Measurements from ENCODE around the gene TRIML1.

- TF ChIP-seq, protein P1, sequence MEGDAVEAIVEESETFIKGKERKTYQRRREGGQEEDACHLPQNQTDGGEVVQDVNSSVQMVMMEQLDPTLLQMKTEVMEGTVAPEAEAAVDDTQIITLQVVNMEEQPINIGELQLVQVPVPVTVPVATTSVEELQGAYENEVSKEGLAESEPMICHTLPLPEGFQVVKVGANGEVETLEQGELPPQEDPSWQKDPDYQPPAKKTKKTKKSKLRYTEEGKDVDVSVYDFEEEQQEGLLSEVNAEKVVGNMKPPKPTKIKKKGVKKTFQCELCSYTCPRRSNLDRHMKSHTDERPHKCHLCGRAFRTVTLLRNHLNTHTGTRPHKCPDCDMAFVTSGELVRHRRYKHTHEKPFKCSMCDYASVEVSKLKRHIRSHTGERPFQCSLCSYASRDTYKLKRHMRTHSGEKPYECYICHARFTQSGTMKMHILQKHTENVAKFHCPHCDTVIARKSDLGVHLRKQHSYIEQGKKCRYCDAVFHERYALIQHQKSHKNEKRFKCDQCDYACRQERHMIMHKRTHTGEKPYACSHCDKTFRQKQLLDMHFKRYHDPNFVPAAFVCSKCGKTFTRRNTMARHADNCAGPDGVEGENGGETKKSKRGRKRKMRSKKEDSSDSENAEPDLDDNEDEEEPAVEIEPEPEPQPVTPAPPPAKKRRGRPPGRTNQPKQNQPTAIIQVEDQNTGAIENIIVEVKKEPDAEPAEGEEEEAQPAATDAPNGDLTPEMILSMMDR (conservative IDR thresholded peaks at IDR 0.05; ENCODE audit: low read length) = no peak
- TF ChIP-seq EZH2phosphoT487 (IDR thresholded peaks at IDR 0.05; ENCODE audit: borderline replicate concordance) = no peak
These were observed 29.6 kb downstream of the TRIML1 start for GRCh38 chr4:188168726-188169373.
